ENCODE results near the gene MOB1B. TPM values are rescaled to one million over a fixed set of nuclear protein-coding genes. Genes with fewer than 3 reads are reported as not detected.

Gene MOB1B
- total RNA-seq, 1 donor from 2014 or later, result 28.8 TPM

DNA sequence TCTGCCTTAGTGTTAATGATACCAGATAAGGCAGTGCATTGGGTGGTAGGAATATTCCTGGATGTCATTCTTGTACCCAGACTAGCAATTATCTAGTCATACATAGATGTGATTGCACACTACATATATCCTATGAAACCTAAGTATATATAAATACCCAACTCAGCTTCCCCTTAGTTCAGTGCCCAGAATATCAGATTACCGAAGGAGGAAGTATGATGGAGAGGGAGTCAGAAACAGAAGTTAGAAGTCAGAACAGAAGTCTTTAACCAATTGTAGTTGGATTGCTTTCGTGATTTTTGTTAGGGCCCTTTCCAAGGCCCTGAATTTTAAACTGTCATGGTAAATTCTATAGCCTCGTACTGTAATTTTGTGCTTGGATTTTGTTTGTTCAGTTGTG lies 42.9 kb downstream of the MOB1B start:
- DNase-seq (ENCODE audit: low spot score), result no peak
- H3K27me3 Mint-ChIP-seq (ENCODE audit: low read depth), result no peaks in the 10 kb centered on the region
- peak overlapping the region; percentile 75 for H3K27ac Mint-ChIP-seq (ENCODE audit: unreplicated experiment)
- H3K4me1 Mint-ChIP-seq (ENCODE audit: low read depth), result peaks cover 38% of the 10 kb centered on the region
- TF ChIP-seq, protein P1, sequence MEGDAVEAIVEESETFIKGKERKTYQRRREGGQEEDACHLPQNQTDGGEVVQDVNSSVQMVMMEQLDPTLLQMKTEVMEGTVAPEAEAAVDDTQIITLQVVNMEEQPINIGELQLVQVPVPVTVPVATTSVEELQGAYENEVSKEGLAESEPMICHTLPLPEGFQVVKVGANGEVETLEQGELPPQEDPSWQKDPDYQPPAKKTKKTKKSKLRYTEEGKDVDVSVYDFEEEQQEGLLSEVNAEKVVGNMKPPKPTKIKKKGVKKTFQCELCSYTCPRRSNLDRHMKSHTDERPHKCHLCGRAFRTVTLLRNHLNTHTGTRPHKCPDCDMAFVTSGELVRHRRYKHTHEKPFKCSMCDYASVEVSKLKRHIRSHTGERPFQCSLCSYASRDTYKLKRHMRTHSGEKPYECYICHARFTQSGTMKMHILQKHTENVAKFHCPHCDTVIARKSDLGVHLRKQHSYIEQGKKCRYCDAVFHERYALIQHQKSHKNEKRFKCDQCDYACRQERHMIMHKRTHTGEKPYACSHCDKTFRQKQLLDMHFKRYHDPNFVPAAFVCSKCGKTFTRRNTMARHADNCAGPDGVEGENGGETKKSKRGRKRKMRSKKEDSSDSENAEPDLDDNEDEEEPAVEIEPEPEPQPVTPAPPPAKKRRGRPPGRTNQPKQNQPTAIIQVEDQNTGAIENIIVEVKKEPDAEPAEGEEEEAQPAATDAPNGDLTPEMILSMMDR (IDR thresholded peaks at IDR 0.05), result no peak
- H3K36me3 Mint-ChIP-seq (ENCODE audit: low read depth), result peaks cover 4% of the 10 kb centered on the region
- no peak overlapping the region for H3K4me3 Mint-ChIP-seq (ENCODE audit: unreplicated experiment)
- no peaks in the 10 kb centered on the region for H3K9me3 Mint-ChIP-seq (ENCODE audit: low read depth)

DNA sequence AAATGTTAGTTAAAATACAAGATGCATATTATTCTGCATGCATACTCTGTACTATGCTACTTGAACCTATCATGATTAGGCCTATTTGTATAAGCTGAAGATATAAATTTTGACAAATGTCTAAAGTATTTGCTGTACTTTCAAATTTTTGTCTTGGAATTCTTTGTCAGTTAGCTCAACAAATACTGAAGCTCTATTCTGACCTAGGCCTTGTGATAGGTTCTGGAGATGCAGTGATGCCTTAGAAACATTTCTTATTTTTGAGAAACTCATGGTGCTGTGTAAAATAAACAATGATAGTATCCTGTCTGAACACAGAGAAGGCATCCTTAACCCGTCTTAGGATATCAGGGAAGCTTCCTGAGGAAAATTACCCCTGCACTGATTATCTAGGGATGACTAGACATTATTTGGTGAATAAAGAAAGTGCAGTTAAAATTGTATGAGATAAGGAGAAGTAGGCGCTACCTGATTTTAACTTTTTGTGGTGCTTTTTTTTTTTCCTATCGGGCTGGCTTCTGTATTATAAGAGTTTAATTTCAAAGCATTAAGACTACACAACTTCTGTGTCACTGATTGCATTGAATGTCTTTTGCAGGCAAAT lies 43.4 kb downstream of the MOB1B start:
- no peaks in the 10 kb centered on the region for H3K9me3 Mint-ChIP-seq (ENCODE audit: low read depth)
- peaks cover 38% of the 10 kb centered on the region for H3K4me1 Mint-ChIP-seq (ENCODE audit: low read depth)
- TF ChIP-seq, protein P1 (IDR thresholded peaks at IDR 0.05), result no peak
- no peak for DNase-seq (ENCODE audit: low spot score)
- H3K36me3 Mint-ChIP-seq (ENCODE audit: low read depth), result peaks cover 4% of the 10 kb centered on the region
- no peak overlapping the region for H3K4me3 Mint-ChIP-seq (ENCODE audit: unreplicated experiment)
- H3K27ac Mint-ChIP-seq (ENCODE audit: unreplicated experiment), result peak overlapping the region; percentile 75
- no peaks in the 10 kb centered on the region for H3K27me3 Mint-ChIP-seq (ENCODE audit: low read depth)

DNA sequence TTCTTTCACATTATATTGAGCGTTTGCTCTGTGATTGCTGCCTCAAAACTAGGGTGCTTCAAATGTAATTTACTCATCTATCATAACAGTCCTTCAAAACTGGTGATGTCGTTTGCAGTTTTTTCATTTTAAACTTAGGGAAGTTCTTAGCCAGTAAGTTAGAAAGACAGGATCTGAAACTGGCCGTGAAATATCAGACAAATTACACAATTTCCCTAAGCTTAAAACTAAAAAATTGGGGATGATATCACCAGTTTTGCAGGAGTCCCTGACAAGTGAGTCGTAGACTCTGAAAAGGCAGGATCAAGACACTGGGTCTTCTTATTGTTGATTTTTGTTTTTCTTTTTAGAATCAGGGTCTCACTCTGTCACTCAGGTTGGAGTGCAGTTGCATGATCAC lies 44.8 kb downstream of the MOB1B start:
- Mint-ChIP-seq H3K36me3 (ENCODE audit: low read depth) (peaks cover 2% of the 10 kb centered on the region), H3K27me3 (ENCODE audit: low read depth) (no peaks in the 10 kb centered on the region), H3K4me1 (ENCODE audit: low read depth) (peaks cover 41% of the 10 kb centered on the region), H3K27ac (ENCODE audit: unreplicated experiment) (no peak overlapping the region), H3K9me3 (ENCODE audit: low read depth) (no peaks in the 10 kb centered on the region), H3K4me3 (ENCODE audit: unreplicated experiment) (no peak overlapping the region)
- TF ChIP-seq, protein P1 (IDR thresholded peaks at IDR 0.05), result no peak
- DNase-seq (ENCODE audit: low spot score), result no peak

DNA sequence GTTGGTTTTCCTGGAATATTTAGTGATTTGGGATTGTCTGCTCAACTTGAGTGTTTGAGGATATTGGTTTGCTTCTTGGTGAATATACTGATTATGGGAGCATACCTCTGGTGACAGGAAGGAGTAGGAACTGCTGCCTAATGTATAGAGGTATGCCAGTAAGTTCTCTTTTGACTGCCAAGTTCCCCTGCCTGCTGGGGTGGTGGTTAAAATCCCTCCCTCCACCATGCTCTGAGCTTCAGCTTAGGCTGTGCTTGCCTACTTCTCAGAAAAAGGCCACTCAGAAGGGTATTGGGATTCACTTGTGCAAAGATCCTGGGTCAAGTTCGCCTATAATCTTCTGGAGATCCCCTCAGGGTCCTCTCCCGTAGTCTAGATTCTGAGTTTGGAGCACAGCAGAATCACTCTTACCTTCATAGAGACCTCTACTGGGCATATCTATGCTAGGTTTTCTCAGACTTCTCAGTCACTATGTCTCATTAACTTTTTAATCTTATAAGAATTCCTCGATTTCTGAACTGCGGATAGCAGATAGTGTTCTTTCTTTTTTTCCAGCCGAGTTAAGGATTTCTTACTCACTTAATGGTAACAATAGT lies 46.6 kb downstream of the MOB1B start:
- H3K36me3 Mint-ChIP-seq (ENCODE audit: low read depth), result peaks cover 2% of the 10 kb centered on the region
- peak overlapping the region; percentile 9 for H3K27ac Mint-ChIP-seq (ENCODE audit: unreplicated experiment)
- H3K9me3 Mint-ChIP-seq (ENCODE audit: low read depth), result no peaks in the 10 kb centered on the region
- DNase-seq (ENCODE audit: low spot score), result no peak
- H3K27me3 Mint-ChIP-seq (ENCODE audit: low read depth), result no peaks in the 10 kb centered on the region
- TF ChIP-seq, protein P1 (IDR thresholded peaks at IDR 0.05), result peak; percentile 45
- no peak overlapping the region for H3K4me3 Mint-ChIP-seq (ENCODE audit: unreplicated experiment)
- H3K4me1 Mint-ChIP-seq (ENCODE audit: low read depth), result peaks cover 45% of the 10 kb centered on the region

DNA sequence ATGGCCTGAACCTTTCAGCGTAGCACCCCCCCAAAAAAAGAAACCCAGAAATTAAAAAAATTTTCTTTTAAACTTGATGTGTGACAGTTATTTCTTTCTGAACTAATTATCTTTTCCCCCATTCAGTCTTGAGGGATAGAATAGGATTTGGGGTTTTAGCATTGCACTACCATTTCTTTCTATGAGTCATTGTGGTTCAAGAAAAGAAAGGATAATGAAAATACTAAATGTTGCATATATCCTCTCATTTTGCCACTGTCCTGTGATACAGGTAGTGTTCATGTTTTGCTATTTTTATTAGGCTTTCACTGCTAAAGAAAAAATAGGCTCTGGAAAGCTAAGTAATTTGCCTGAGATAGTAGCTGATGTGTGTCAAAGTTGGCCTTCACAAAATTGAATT lies 51.9 kb downstream of the MOB1B start:
- DNase-seq (ENCODE audit: low spot score), result no peak
- Mint-ChIP-seq H3K27ac (ENCODE audit: unreplicated experiment) (no peak overlapping the region), H3K36me3 (ENCODE audit: low read depth) (no peaks in the 10 kb centered on the region), H3K27me3 (ENCODE audit: low read depth) (no peaks in the 10 kb centered on the region), H3K4me3 (ENCODE audit: unreplicated experiment) (no peak overlapping the region), H3K9me3 (ENCODE audit: low read depth) (no peaks in the 10 kb centered on the region), H3K4me1 (ENCODE audit: low read depth) (peaks cover 26% of the 10 kb centered on the region)
- TF ChIP-seq, protein P1 (IDR thresholded peaks at IDR 0.05), result no peak
